ENCODE measurements around the gene KXD1.
"Not testable (repeated sequence)": the region's sequence is repeated elsewhere in the genome, so short reads cannot be mapped to it uniquely, and the experiment has no call there.

The KXD1 gene

GRCh38 chr19:18587561-18587960, 29.9 kb downstream of the KXD1 start:
- DNase-seq: no peak

GRCh38 chr19:18587962-18588610, 30.4 kb downstream of the KXD1 start:
- no peak for DNase-seq

- peak in 1 of 2 experiments; percentile 16 for DNase-seq
Measured at GRCh38 chr19:18588611-18589379, 31.1 kb downstream of the KXD1 start, which contains the start of gene REX1BD. Gene REX1BD, plus strand, starts transcription at chr19:18588798. Its CDS starts 4 bp downstream, at chr19:18588802.

- no peak for DNase-seq
Measured at GRCh38 chr19:18589380-18590272, 32.0 kb downstream of the KXD1 start.

- peak; percentile 70 to 91 for DNase-seq
Measured at GRCh38 chr19:18590273-18591272, 32.9 kb downstream of the KXD1 start.

- DNase-seq: no peak
Measured at GRCh38 chr19:18591735-18592385, 34.2 kb downstream of the KXD1 start.

- not testable (repeated sequence) for DNase-seq
Measured at GRCh38 chr19:18592732-18593131, 35.1 kb downstream of the KXD1 start.

GRCh38 chr19:18593367-18594095, 35.9 kb downstream of the KXD1 start:
- no peak for DNase-seq

- DNase-seq: no peak
Measured at GRCh38 chr19:18594096-18594823, 36.6 kb downstream of the KXD1 start.

GRCh38 chr19:18594824-18595373, 37.2 kb downstream of the KXD1 start:
- no peak for DNase-seq

- no peak for DNase-seq
Measured at GRCh38 chr19:18595475-18595874, 37.8 kb downstream of the KXD1 start.

GRCh38 chr19:18596752-18597157, 39.1 kb downstream of the KXD1 start:
- DNase-seq: no peak

- no peak for DNase-seq
Measured at GRCh38 chr19:18597809-18598660, 40.4 kb downstream of the KXD1 start.

- no peak for DNase-seq
Measured at GRCh38 chr19:18599485-18599884, 41.8 kb downstream of the KXD1 start.

- DNase-seq: not testable (repeated sequence)
Measured at GRCh38 chr19:18600692-18601397, 43.2 kb downstream of the KXD1 start.

GRCh38 chr19:18601875-18602274, 44.2 kb downstream of the KXD1 start:
- no peak for DNase-seq

- DNase-seq: no peak
Measured at GRCh38 chr19:18603255-18603957, 45.7 kb downstream of the KXD1 start.

All from cerebellar nuclear complex (tissue), 1 donor.